T-cell (primary cell): Measurements from ENCODE around the gene VRK2. TPM values are rescaled to one million over a fixed set of nuclear protein-coding genes. Genes with fewer than 3 reads are reported as not detected.

Source experiments
- ATAC-seq, 4 experiments: fragments of 200-7000 bp in 3 of 4; fragments of 150-1000 bp in 1 of 4; cut with Tn5 transposase; replicated peaks in 1 of 4; 1 replicate in 3 of 4; 2 replicates in 1 of 4; pipeline ENCODE4 v1.10.0; 2021; ENCODE audit warnings: moderate library complexity in 3 of 4, mild to moderate bottlenecking in 2 of 4, moderate number of reproducible peaks in 1 of 4
- CTCF ChIA-PET, 2 donors: fragments of 300-600 bp; sonication (Branson Sonifier 250); formaldehyde crosslinking; loops; one replicate each; lab custom pipeline; 2022; ENCODE audit warnings: antibody characterized with exemption in 2 of 2; lab: Charles Lee
- POLR2A ChIA-PET, 2 donors: fragments of 300-600 bp; sonication (Branson Sonifier 250); formaldehyde crosslinking; loops; one replicate each; lab custom pipeline; 2022; ENCODE audit warnings: antibody characterized with exemption in 2 of 2; lab: Charles Lee
- DNase-seq, 35 experiments: peaks; one replicate each; pipeline versions ENCODE4 v3.0.0 to v3.0.0-alpha.2; 2013 to 2023
- H3K27ac ChIP-seq: one replicate; pipeline ENCODE4 v1.5.1; 2013; ENCODE audit warnings: low read length
- H3K27me3 ChIP-seq, 2 experiments: replicated peaks in 1 of 2; 1 replicate in 1 of 2; 2 replicates in 1 of 2; pipeline versions ENCODE4 v1.6.1 to v1.7.0; 2013; ENCODE audit warnings: low read length in 1 of 2, mixed read lengths in 1 of 2; ENCODE audit not compliant: control insufficient read depth in 2 of 2, insufficient read depth in 2 of 2; ENCODE audit errors: extremely low read depth in 1 of 2
- H3K36me3 ChIP-seq, 2 donors: 1 replicate in 1 of 2; 2 replicates in 1 of 2; pipeline versions ENCODE4 v1.6.1 to v1.7.0; 2013; ENCODE audit warnings: low read length in 1 of 2; ENCODE audit not compliant: control insufficient read depth in 2 of 2, insufficient read depth in 1 of 2; ENCODE audit errors: extremely low read depth in 1 of 2
- H3K4me1 ChIP-seq, 2 experiments: 1 replicate in 1 of 2; 2 replicates in 1 of 2; pipeline versions ENCODE4 v1.6.1 to v1.7.0; 2013; ENCODE audit warnings: low read length in 2 of 2, mixed read lengths in 1 of 2; ENCODE audit not compliant: insufficient read depth in 2 of 2, control insufficient read depth in 1 of 2; ENCODE audit errors: extremely low read depth in 1 of 2
- H3K4me3 ChIP-seq, 2 donors: 1 replicate in 1 of 2; 2 replicates in 1 of 2; pipeline versions ENCODE4 v1.5.1 to v1.7.0; 2013; ENCODE audit warnings: mild to moderate bottlenecking in 2 of 2, low read length in 1 of 2, moderate library complexity in 1 of 2; ENCODE audit not compliant: control insufficient read depth in 1 of 2; ENCODE audit errors: extremely low read depth in 1 of 2
- H3K9me3 ChIP-seq: 2 replicates; pipeline ENCODE4 v1.7.0; 2013
- H3K27ac Mint-ChIP-seq, 2 donors: one replicate each; pipeline ENCODE4 v1.8.0; 2020 to 2021; ENCODE audit warnings: mild to moderate bottlenecking in 2 of 2, mixed read lengths in 2 of 2
- H3K27me3 Mint-ChIP-seq, 2 donors: one replicate each; pipeline ENCODE4 v1.8.0; 2021 to 2022; ENCODE audit warnings: mixed read lengths in 2 of 2
- H3K36me3 Mint-ChIP-seq: one replicate; pipeline ENCODE4 v1.8.0; 2021; ENCODE audit warnings: mixed read lengths
- H3K4me1 Mint-ChIP-seq, 3 donors: one replicate each; pipeline ENCODE4 v1.8.0; 2020 to 2022; ENCODE audit warnings: mixed read lengths in 3 of 3, mild to moderate bottlenecking in 1 of 3
- H3K4me3 Mint-ChIP-seq, 3 donors: one replicate each; pipeline ENCODE4 v1.8.0; 2020 to 2022; ENCODE audit warnings: mild to moderate bottlenecking in 3 of 3, mixed read lengths in 3 of 3, moderate library complexity in 3 of 3
- H3K9me3 Mint-ChIP-seq, 3 donors: one replicate each; pipeline ENCODE4 v1.8.0; 2020 to 2022; ENCODE audit warnings: mixed read lengths in 3 of 3
- WGBS: methylation state at CpG from one replicate; pipeline ENCODE4 v1.1.5; 2013; ENCODE audit warnings: missing lambda C conversion rate; ENCODE audit not compliant: insufficient coverage; 5-methylcytosine and 5-hydroxymethylcytosine counted together
- total RNA-seq, 35 experiments: library from RNA in 6 of 35; stranded (reverse) in 6 of 35; fragments of 120-200 nt in 1 of 35; gene quantifications; one replicate each; pipeline versions ENCODE4 v1.2.1 to v1.2.4 and lab custom pipeline; 2013 to 2026

Gene VRK2
- total RNA-seq, 5 donors from 2014 or later (not counting 1 experiment from before 2014, with no cell fraction given) = 13.9 to 18.8 (median 15.7) TPM

- no peak for DNase-seq
- H3K27me3 Mint-ChIP-seq = no peaks in the 10 kb centered on the region
- no CpG with 5 or more reads among the region's 3 CpGs for WGBS
- Histone ChIP-seq H3K9me3 (no peaks in the 10 kb centered on the region), H3K4me3 (no peak overlapping the region), H3K27ac (no peak overlapping the region), H3K36me3 (no peaks in the 10 kb centered on the region), H3K4me1 (no peaks in the 10 kb centered on the region), H3K27me3 (no peaks in the 10 kb centered on the region)
- POLR2A ChIA-PET = no interaction called here
- ATAC-seq = no peak
- no peaks in the 10 kb centered on the region for H3K4me1 Mint-ChIP-seq
- H3K36me3 Mint-ChIP-seq = peaks cover 19% of the 10 kb centered on the region
- no peak overlapping the region for H3K27ac Mint-ChIP-seq
- no peak overlapping the region for H3K4me3 Mint-ChIP-seq
- CTCF ChIA-PET = no interaction called here
- H3K9me3 Mint-ChIP-seq = peaks cover 7 to 16% (median 7%) of the 10 kb centered on the region in 3 donors
Measured at GRCh38 chr2:58207189-58207588, 160.6 kb downstream of the VRK2 start.

Other genes starting within 250 kb of the VRK2 start
- 1 to 10 TPM; 2.4 to 7.4 (median 5.2) TPM for gene FANCL, start 194.5 kb downstream of the VRK2 start, total RNA-seq